ENCODE measurements around the gene IL13RA1. TPM values are rescaled to one million over a fixed set of nuclear protein-coding genes. Genes with fewer than 3 reads are reported as not detected.

IL13RA1 gene
- total and polyA plus RNA-seq, 2 of the 13 experiments (the other 11 are each of a cell fraction or from before 2014, with no cell fraction given) = 56.6 to 73.5 TPM

DNA sequence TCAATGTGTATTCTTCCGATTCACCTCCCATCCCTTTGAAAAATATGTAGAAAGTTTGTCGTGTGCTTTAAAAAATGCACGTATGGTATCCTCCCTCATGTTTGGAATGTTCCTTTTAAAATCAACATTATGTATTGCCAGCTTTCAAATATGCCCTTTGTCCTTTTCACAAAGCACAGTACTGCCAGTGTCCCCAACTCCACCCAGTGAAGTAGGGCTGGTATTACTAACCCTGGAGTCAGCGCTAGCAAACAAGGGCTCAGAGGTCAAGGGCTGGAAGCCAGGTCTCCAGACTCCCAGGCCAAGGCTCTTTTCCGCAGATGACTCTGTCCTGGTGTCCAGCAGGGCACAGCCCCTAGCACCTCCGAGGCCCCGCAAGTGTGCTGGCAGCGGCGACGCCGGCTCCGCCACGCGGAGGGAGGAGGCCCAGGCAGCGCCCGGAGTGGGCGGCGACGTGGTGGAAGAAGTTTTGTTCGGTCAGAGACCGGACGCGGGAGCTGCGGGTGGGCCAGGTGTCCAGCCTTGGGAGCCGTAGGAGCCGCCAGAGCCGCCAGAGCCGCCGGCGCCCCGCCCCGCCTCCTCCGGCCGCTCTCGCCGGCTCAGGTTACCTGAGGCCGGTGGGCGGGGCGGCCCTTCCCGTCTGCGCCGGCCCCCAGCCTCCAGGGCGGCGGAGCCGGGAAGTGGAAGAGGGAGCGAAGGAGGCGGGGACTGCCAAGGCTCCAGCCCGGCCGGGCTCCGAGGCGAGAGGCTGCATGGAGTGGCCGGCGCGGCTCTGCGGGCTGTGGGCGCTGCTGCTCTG is at the start of gene IL13RA1 (continued):
- TF ChIP-seq, protein P1, sequence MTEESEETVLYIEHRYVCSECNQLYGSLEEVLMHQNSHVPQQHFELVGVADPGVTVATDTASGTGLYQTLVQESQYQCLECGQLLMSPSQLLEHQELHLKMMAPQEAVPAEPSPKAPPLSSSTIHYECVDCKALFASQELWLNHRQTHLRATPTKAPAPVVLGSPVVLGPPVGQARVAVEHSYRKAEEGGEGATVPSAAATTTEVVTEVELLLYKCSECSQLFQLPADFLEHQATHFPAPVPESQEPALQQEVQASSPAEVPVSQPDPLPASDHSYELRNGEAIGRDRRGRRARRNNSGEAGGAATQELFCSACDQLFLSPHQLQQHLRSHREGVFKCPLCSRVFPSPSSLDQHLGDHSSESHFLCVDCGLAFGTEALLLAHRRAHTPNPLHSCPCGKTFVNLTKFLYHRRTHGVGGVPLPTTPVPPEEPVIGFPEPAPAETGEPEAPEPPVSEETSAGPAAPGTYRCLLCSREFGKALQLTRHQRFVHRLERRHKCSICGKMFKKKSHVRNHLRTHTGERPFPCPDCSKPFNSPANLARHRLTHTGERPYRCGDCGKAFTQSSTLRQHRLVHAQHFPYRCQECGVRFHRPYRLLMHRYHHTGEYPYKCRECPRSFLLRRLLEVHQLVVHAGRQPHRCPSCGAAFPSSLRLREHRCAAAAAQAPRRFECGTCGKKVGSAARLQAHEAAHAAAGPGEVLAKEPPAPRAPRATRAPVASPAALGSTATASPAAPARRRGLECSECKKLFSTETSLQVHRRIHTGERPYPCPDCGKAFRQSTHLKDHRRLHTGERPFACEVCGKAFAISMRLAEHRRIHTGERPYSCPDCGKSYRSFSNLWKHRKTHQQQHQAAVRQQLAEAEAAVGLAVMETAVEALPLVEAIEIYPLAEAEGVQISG (CRISPR knock-in tag; IDR thresholded peaks at IDR 0.05) = peak; percentile 51; the same call in 1 of the 2 replicates
- TF ChIP-seq SP140L (CRISPR knock-in tag; IDR thresholded peaks at IDR 0.05; ENCODE audit: borderline replicate concordance) (no peak), PPARG (CRISPR knock-in tag; conservative IDR thresholded peaks at IDR 0.05) (peak; percentile 60; the same call in 1 of the 2 replicates), BRCA1 (CRISPR knock-in tag; IDR thresholded peaks at IDR 0.05) (no peak), FOXC1 (CRISPR knock-in tag; IDR thresholded peaks at IDR 0.05; ENCODE audit: borderline replicate concordance) (no peak), GFI1 (CRISPR knock-in tag; IDR thresholded peaks at IDR 0.05; ENCODE audit: borderline replicate concordance) (peak; percentile 69; the same call in 1 of the 2 replicates), ZNF737 (CRISPR knock-in tag; IDR thresholded peaks at IDR 0.05; ENCODE audit: borderline replicate concordance) (no peak), POLR2G (IDR thresholded peaks at IDR 0.05; ENCODE audit: low read depth, low read length) (peak; percentile 73), ZMYM3 (CRISPR knock-in tag; IDR thresholded peaks at IDR 0.05) (0 out of 2 replicates have a peak, but pooled peaks have one; percentile 20), IKZF1 (IDR thresholded peaks at IDR 0.05) (no peak), SMARCC2 (IDR thresholded peaks at IDR 0.05) (no peak), RAD21 (CRISPR knock-in tag; IDR thresholded peaks at IDR 0.05) (peak; percentile 31; the same call in 1 of the 2 replicates), SRSF9 (IDR thresholded peaks at IDR 0.05; ENCODE audit: borderline replicate concordance, insufficient read depth, low read depth, low read length, poor library complexity, severe bottlenecking) (no peak), ZNF264 (CRISPR knock-in tag; IDR thresholded peaks at IDR 0.05) (no peak; the same call in 1 of the 2 replicates), ZNF761 (CRISPR knock-in tag; conservative IDR thresholded peaks at IDR 0.05) (no peak), NKX3-1 (CRISPR knock-in tag; IDR thresholded peaks at IDR 0.05) (no peak), ZNF136 (CRISPR knock-in tag; IDR thresholded peaks at IDR 0.05; ENCODE audit: low read depth) (no peak), PAWR (CRISPR knock-in tag; IDR thresholded peaks at IDR 0.05; ENCODE audit: borderline replicate concordance) (no peak), ZFP36L1 (CRISPR knock-in tag; IDR thresholded peaks at IDR 0.05) (no peak), ZFAT (CRISPR knock-in tag; conservative IDR thresholded peaks at IDR 0.05) (no peak), ZNF605 (CRISPR knock-in tag; IDR thresholded peaks at IDR 0.05) (peak; percentile 59; the same call in 1 of the 2 replicates)
- TF ChIP-seq, protein P2, sequence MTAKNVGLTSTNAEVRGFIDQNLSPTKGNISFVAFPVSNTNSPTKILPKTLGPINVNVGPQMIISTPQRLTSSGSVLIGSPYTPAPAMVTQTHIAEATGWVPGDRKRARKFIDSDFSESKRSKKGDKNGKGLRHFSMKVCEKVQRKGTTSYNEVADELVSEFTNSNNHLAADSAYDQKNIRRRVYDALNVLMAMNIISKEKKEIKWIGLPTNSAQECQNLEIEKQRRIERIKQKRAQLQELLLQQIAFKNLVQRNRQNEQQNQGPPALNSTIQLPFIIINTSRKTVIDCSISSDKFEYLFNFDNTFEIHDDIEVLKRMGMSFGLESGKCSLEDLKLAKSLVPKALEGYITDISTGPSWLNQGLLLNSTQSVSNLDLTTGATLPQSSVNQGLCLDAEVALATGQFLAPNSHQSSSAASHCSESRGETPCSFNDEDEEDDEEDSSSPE (CRISPR knock-in tag; IDR thresholded peaks at IDR 0.05) = 0 out of 2 replicates have a peak, but pooled peaks have one; percentile 36
- TF ChIP-seq, protein P3, sequence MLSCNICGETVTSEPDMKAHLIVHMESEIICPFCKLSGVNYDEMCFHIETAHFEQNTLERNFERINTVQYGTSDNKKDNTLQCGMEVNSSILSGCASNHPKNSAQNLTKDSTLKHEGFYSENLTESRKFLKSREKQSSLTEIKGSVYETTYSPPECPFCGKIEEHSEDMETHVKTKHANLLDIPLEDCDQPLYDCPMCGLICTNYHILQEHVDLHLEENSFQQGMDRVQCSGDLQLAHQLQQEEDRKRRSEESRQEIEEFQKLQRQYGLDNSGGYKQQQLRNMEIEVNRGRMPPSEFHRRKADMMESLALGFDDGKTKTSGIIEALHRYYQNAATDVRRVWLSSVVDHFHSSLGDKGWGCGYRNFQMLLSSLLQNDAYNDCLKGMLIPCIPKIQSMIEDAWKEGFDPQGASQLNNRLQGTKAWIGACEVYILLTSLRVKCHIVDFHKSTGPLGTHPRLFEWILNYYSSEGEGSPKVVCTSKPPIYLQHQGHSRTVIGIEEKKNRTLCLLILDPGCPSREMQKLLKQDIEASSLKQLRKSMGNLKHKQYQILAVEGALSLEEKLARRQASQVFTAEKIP (CRISPR knock-in tag; IDR thresholded peaks at IDR 0.05; ENCODE audit: borderline replicate concordance) = no peak
